GM12872 (cell line): ENCODE results near the gene SHMT1.

ENCODE experiments used
- CTCF ChIP-seq: IDR thresholded peaks from 3 replicates; pipeline ENCODE4 v1.5.1; 2011; ENCODE audit warnings: low read depth, mild to moderate bottlenecking, low read length, moderate library complexity; ENCODE audit not compliant: insufficient read depth

Gene SHMT1

GRCh38 chr17:18363101-18364049, at the start of gene SHMT1:
SHMT1 (minus strand) TSS chr17:18363550; CDS start chr17:18355981, 7,569 bp downstream.
- TF ChIP-seq CTCF, result no peak

GRCh38 chr17:18382441-18383078, 19.2 kb upstream of the SHMT1 start:
- no peak for TF ChIP-seq CTCF

- TF ChIP-seq CTCF, result no peak
These were observed 18.5 kb upstream of the SHMT1 start for GRCh38 chr17:18381953-18382245.

GRCh38 chr17:18381158-18381952, 18.0 kb upstream of the SHMT1 start:
- no peak for TF ChIP-seq CTCF

- TF ChIP-seq CTCF, result no peak
These were observed 17.3 kb upstream of the SHMT1 start for GRCh38 chr17:18380471-18381157.

GRCh38 chr17:18379246-18380146, 16.1 kb upstream of the SHMT1 start:
- TF ChIP-seq CTCF, result no peak
